SU-DHL-6 (cell line): Measurements from ENCODE around the gene ZNF786.

Experiments
- CTCF ChIP-seq: fragments of 200-600 bp; sonication (generic); IDR thresholded peaks from one replicate; pipeline ENCODE4 v1.5.1; 2017; ENCODE audit warnings: antibody characterized with exemption, mild to moderate bottlenecking, low read length, moderate library complexity; ENCODE audit not compliant: insufficient read depth, poor library complexity, severe bottlenecking
- EZH2phosphoT487 ChIP-seq: fragments of 200-600 bp; sonication (generic), shearing (Covaris generic); conservative IDR thresholded peaks from 2 replicates; pipeline ENCODE4 v1.6.1; 2018; ENCODE audit warnings: mild to moderate bottlenecking, antibody characterized with exemption, low read length, moderate library complexity, mixed read lengths

GRCh38 chr7:149084407-149084806 is 6.1 kb downstream of the ZNF786 start:
- TF ChIP-seq CTCF (no peak), EZH2phosphoT487 (no peak)
